GM21367 (cell line): ENCODE data around the gene NUDT4.
"Not testable (repeated sequence)": the region's sequence is repeated elsewhere in the genome, so short reads cannot be mapped to it uniquely, and the experiment has no call there.

Source experiments
- ATAC-seq: cut with Tn5 transposase; IDR thresholded peaks from one replicate; pipeline ENCODE4 v1.9.1; 2021; ENCODE audit not compliant: unreplicated experiment

The NUDT4 gene

GRCh38 chr12:93366422-93366821 is 11.3 kb upstream of the NUDT4 start:
- no peak for ATAC-seq

DNA sequence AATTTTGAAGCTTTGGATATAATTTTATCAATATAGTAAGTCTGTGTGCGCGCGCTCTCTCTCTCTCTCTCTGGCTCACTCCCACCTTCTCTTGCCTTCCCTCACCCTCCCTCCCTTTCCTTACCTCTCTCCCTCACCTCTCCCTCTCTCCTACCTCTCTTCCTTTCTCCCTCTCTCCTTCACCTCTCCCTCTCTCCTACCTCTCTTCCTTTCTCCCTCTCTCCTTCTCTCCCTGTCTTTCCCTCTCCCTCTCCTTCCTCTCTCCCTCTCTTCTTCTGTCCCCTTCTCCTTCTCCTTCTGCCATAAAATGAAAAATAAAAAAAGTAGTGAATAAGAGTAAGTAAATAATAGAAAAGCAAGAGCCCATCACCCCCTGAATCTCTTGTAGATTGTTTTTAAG is 9.0 kb upstream of the NUDT4 start:
- no peak for ATAC-seq

DNA sequence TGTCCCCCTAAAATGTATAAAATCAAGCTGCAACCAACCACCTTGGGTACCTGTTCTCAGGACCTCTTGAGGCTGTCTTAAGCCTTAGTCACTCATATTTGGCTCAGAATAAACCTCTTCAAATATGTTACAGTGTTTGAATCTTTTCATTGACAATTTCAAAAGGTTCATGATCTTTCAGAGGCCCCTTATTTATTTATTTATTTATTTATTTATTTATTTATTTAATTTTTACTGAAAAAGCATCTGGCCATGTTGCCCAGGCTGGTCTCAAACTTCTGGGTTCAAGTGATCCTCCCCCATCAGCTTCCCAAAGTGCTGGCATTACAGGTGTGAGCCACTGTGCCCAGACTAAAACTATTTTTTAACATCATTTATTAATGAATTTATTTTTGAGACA is 8.2 kb upstream of the NUDT4 start:
- ATAC-seq = no peak

GRCh38 chr12:93370947-93371346 is 6.8 kb upstream of the NUDT4 start:
- no peak for ATAC-seq

GRCh38 chr12:93373961-93374656 is 3.6 kb upstream of the NUDT4 start:
- ATAC-seq = no peak

DNA sequence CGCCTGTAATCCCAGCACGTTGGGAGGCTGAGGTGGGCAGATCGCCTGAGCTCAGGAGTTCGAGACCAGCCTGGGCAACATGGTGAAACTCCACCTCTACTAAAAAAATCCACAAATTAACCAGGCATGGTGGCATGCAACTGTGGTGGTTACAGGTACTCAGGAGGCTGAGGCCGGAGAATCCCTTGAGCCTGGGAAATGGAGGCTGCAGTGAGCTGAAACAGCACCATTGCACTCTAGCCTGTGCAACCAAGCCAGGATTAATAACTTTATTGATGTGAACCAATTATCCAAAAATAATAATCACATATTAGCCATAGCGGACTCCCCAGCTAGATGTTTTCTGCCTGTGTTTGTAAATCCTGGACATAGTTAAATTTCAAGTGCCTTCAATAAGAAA is 1.8 kb upstream of the NUDT4 start:
- ATAC-seq = no peak

- ATAC-seq = no peak
Measured at GRCh38 chr12:93376436-93377251, 1.1 kb upstream of the NUDT4 start.

GRCh38 chr12:93378196-93378997 is 672 bp downstream of the NUDT4 start:
- peak; percentile 27 for ATAC-seq

DNA sequence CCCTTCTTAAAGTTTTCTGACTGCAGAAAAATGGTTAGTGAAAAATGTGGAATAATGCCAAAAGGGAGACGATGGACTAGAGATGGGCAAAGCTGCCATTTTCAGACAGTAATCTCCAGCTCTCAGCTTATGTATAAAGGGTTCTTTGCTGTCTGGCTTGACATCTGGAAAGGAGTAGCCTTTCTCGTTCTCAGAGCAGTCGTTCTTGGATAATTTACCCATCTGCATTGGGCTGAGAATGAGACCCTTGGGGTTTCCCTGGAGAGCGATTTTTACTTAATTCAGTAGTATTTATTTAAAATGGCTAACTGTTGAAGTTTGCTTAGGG is 1.2 kb downstream of the NUDT4 start:
- no peak for ATAC-seq

DNA sequence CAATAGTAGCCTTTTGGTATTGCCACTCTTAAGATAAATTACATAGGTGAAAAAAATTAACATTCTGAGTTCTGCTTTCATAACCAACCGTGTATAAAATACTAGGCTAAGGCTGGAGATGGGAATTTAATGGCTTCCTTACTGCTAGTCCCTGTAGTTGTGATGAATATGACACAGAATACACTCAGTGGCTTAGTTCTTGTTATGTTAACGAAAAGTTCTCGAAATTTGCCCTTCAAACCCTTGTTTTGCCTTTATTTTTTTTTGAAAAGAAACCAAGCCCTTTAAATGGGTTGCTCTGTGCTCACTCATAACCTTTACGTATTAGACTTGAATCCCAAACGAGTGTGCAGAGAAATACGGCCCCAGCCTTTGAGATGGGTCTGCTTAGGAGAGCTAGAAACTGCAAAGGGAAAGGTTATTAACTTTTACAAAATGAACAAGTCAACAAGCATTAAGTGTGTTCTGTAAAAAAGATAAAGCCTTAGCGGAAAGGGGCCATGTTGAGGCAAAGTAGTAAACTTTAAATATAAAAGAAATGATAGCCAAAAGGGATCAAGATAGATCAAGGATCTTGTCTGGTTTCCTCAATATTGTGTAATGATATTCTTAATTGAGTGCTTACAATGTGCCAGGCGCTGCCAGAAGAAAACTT is 1.7 kb downstream of the NUDT4 start:
- ATAC-seq = no peak

- ATAC-seq = no peak
Measured at GRCh38 chr12:93379981-93380361, 2.2 kb downstream of the NUDT4 start.

GRCh38 chr12:93380480-93381121 is 2.9 kb downstream of the NUDT4 start:
- no peak for ATAC-seq

DNA sequence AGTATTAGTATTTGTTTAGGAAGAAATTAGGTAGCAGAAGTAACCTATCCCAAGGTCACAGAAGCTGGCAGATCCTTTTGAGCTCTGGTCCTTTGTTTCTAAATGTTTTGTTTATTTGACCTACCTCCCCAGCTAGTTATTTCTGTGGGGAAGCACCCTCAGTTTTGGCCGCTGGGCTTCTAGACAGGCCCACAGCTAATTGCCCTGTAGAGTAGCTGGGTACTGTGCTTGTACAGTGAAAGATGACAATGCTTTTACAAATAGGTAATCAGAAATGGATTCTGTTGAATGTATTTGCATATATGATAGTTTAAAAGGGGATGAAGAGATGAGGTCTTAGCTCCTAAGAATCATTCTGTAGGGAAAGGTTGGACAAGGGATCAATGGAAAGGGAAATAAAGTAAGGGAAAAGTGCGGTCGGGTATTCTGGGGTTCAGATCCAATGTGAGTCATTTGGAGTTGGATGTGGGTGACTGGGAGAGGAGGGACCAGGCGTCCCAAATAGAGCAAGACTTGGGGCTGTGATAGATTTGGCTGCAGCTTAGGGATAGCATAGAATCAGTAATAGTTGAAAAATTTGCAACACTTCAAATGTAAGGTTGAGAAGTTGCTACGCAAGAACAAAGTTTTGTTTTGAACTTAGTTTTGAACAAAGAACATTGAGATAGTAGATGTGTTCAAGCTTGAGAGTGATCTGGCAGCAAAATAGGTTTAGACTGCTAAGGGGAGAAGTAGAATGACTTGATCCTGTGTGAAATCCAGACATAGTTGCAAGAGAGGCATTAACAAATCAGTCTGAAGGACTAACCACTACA is 3.6 kb downstream of the NUDT4 start:
- no peak for ATAC-seq

DNA sequence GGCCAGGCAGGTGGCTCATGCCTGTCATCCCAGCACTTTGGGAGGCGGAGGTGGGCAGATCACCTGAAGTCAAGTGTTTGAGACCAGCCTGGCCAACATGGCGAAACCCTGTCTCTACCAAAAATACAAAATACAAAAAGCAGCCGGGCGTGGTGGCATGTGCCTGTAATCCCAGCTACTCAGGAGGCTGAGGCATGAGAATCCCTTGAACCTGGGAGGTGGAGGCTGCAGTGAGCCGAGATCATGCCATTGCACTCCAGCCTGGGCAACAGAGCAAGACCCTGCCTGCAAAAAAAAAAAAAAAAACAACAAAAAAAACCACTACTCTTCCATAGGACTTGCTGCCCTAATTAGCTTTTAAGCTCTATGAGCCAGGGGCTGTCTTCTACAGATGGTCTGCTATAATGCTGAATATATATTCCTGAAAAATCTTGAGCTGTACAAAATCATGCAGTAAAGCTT is 4.3 kb downstream of the NUDT4 start:
- ATAC-seq = not testable (repeated sequence)

DNA sequence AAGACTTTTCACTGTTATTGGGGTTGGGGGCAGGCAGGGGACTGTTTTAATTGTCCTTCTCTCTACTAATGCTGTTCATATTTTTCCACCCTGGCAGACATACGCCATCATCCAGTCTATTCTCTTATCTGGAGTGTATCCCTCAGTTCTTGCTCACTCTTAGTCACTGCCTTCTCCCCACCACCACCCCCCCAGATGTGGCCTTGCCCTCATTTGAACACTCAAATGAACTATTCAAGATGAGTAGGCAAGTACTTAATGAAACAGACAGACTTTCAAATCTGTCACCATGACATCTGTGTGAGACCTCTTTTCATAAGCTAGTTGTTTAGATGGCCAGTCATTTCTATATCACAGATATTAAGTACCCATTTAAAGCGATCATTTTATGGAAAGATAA is 10.1 kb downstream of the NUDT4 start:
- ATAC-seq = no peak

DNA sequence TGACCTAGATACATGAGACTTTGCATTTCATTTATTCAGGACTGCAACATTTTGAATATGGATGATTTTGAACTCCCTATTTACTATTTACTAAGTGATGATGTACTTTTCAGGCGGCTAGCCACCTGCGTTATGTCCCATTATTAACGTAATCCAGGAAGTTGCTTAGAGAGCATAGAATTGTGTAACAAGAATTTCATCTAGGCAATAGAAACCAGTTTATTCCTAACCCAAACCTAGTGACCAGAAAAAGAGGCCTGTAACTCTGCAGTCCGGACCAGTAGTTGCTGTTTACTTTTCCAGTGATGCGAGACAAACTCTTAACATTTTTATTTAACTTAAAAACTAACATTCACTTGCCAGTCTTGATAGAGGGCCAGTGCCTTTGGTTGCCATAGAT is 12.3 kb downstream of the NUDT4 start:
- no peak for ATAC-seq

GRCh38 chr12:93390549-93391297 is 13.0 kb downstream of the NUDT4 start:
- no peak for ATAC-seq

GRCh38 chr12:93393425-93393824 is 15.7 kb downstream of the NUDT4 start:
- ATAC-seq = no peak

DNA sequence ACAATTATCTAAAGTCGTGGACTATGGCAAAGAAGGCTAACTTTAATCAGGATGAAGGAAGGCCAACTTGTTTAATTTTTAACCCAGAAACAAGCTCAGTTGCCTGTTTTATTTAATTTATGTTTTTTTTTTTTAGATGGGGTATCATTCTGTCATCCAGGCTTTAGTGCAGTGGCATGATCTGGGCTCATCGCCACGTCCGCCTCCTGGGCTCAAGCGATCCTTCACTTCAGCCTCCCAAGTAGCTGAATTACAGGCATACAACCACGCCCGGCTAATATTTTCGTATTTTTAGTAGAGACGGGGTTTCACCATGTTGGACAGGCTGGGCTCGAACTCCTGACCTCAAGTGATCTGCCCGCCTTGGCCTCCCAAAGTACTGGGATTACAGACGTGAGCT is 19.7 kb downstream of the NUDT4 start:
- ATAC-seq = no peak
